GM18870 (cell line): Measurements from ENCODE around the gene NCKIPSD.

ENCODE experiments used
- ATAC-seq: cut with Tn5 transposase; IDR thresholded peaks from one replicate; pipeline ENCODE4 v1.9.1; 2021; ENCODE audit warnings: moderate library complexity; ENCODE audit not compliant: unreplicated experiment

Gene NCKIPSD

GRCh38 chr3:48697952-48698351 lies 12.2 kb upstream of the NCKIPSD start:
- no peak for ATAC-seq

GRCh38 chr3:48696601-48697000 lies 10.9 kb upstream of the NCKIPSD start:
- no peak for ATAC-seq

DNA sequence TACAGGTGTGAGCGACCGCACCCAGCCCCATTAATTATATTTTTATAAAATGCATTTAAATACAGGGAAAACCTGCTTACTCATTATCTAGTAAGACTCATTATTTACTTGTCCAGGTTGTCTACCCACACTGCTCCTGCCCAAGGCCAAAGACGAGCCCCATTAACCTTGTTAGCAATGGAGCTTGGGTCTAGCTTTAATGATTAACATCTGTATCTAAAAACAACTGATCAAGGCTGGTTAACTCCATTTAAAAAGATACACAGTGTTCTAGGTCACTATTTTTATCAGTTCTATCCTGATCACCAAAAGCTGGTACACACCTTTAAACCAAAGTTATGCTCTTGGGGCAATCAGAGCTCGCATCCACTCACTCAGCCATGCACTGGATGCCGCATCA lies 10.4 kb upstream of the NCKIPSD start:
- no peak for ATAC-seq

DNA sequence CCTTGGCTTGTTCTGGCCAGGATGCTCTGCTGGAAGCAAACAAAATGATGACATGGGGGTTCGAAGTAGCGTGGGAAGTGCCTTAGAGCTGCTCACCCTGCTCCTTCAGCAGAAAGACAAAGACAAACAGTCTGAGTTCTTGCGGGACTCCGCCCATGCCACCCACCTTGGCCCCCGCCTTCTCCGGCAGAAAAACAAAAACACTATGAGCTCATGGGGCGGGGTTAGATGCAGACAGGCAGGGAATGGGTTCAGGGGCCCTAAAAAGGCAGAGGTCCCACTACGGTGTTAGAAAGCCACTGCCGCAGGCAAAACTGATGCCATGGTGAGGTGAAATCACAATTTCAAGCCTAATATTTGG lies 9.7 kb upstream of the NCKIPSD start:
- no peak for ATAC-seq

GRCh38 chr3:48694610-48695392 lies 9.1 kb upstream of the NCKIPSD start:
- ATAC-seq = no peak

- ATAC-seq = no peak
Measured at GRCh38 chr3:48693826-48694225, 8.1 kb upstream of the NCKIPSD start.

- no peak for ATAC-seq
Measured at GRCh38 chr3:48692551-48692950, 6.8 kb upstream of the NCKIPSD start.

DNA sequence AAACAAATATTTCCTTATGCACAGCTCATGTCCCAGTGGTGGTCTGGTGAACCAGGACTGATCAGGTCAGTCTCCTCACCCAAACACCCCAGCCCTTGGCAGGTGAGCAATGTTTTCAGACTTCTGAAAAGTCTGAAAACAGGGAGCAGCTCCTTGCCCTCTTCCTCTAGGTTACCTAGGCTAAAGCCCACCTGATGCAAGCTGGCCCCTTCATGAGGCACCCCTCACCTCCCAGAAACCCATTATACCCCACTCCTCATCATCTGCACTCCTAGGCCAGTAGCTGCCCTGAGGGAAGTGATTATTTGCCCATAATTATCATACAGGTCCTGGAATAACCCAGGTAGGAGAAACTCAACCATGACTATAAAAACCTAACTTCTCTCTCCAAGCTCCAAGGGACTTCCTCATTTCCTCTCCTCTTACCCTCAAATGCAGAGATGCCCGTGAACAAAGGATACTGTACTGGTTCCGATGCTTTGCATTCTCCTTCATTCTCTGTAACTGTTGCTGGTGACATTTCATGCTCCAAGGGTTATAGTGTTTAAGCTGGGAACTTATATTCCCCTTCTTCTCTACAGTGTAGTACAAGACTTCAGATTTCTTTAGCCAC lies 5.2 kb upstream of the NCKIPSD start:
- ATAC-seq = no peak

DNA sequence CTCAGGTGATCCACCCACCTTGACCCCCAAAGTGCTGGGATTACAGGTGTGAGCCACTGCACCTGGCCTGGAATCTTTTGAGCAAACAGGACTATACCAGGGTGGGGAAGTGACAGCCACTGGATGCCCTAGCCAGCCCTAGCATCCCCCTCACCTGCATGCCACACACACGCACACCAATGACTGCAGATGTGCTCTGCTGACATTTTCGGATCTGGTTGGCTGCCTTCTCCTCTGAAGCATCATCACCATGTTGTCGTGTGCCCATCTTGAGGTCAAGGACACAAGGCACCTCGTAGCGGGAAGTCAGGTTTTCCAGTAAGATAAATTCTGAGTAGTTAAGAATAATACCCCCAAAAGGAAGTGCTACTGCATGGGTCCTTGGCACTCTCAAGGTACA lies 3.7 kb upstream of the NCKIPSD start:
- ATAC-seq = no peak

GRCh38 chr3:48688737-48689075 lies 3.0 kb upstream of the NCKIPSD start:
- no peak for ATAC-seq

DNA sequence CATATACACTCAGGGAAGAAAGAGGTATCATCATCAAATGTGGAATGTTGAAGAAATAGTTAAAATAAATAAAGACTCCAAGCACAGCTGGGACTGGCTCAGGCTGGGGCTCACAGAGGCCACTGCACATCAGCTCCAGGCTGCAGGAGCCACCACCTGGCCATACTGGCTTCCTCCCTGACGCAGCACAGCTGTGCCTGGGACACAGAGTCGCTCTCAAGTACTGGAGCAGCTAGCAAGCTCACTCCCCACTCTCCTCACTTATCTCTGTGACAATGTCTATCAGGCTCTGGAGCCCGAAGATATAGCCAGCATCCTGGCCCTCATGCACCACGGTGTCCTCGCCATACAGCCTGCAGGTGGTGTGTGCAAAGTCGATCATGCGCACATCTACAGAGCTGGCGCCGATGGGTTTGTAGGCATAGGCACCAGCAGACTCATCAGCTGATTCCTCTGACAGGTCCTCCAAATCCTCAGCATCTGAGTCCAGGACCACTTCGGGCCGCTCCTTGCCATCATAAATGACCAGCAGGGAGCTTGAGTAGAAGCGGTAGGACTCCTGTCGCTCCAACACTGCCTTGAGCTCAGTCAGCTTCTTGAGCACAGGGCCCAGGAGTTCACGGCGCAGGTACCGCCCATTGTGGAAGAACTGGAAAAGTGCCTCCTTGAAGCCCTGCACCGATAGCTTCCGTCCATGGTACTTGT lies 2.5 kb upstream of the NCKIPSD start:
- ATAC-seq = no peak

DNA sequence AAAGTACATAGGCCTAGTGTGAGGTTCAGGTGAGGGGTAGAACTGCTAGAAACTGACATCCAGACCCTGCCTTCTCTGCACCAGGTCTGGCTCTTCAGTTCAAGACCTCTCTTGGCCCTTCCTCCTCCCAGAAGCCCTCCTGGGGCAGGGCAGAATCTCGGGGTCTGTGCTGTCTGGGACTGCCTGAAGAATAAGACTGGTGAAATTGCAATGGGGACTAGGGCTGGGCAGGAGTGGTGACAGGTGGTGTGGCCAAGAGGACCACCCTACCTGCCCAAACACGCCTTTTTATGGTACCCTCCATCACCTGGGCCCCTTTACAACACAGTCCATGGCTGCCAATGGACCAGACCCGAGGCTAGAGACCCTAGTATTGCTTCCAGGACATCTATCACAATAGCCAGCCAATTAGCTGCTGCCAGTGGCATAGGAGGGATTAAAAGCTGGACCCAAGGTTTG lies 1.5 kb upstream of the NCKIPSD start:
- no peak for ATAC-seq

GRCh38 chr3:48686538-48687219 lies 964 bp upstream of the NCKIPSD start:
- ATAC-seq = no peak

- ATAC-seq = no peak
Measured at GRCh38 chr3:48685293-48685602, 467 bp downstream of the NCKIPSD start.

DNA sequence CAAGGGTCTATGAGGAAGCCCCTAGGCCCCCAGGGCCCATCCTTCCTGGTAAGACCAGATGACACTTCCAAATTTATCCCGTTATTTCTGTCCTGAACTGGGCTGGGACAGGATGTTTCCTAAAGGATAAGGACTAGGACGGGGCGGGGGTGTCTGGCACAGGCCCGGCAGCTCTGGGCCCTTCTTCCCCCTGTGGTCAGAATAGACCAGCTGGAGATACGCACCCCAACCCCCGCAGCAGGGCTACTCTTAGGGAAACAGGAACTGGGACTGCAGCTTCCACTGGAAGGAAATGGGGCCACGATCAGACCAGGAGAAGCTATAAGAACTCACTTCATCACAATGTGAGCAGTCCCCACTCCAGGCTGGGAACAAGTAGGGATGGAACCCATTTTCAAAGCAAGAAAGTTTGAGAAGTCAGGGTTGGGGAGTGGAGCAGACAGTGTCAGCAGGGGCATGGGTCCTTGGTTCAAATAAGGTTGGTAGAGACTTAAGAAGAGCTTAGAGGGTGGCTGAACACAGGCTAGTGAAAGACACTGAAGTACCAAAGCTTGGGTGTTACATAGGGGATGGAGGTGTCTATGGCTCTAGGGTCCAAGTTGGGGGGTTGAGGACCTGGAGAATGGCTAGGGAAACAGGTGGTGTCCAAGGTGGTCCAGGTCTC lies 1.1 kb downstream of the NCKIPSD start:
- no peak for ATAC-seq

DNA sequence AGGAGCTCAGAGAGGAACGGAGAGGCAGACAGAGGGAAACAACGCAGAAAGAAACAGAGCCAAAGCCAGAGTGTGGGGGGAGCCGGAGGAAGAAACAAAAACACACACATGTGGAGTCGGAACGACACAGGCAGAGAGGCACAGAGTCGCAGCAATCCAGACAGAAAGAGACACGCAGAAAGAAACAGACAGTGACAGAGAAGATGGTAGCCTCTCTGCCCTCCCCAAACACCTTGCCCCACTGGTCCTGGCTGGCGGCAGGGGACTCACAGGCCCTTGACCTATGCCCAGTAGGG lies 1.7 kb downstream of the NCKIPSD start:
- no peak for ATAC-seq

- ATAC-seq = no peak
Measured at GRCh38 chr3:48682786-48683185, 2.9 kb downstream of the NCKIPSD start.

DNA sequence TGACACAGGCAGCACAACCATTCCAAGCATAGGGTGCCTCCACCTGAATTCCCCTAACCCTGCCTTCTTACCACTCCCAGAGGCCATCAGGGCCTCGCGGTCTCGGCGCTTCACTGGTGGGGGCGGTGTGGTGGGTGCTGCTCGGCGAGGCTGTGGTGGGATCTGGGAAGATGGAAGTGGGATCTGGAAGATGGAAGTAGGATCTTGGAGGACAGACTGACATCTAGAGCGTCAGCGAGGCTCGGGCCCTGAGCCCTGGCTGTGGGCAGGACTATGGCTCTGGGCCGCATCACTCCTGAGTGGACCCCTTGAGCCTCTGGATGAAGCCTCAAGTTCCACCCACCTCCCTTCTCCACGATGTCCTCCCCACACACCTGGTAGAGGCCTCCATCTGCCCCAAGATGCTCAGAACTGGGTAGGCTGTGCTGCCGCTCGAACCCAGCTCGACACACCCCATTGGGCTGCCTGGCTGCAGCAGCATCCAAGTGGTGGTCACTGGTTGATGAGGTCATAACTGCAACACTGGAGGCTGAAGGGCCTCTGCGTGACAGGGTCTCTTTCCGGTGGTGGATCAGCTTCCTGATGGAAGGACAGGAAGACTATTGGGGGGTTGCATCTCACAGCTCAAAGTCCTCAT lies 3.6 kb downstream of the NCKIPSD start:
- no peak for ATAC-seq

- ATAC-seq = no peak
Measured at GRCh38 chr3:48681541-48681880, 4.2 kb downstream of the NCKIPSD start.

DNA sequence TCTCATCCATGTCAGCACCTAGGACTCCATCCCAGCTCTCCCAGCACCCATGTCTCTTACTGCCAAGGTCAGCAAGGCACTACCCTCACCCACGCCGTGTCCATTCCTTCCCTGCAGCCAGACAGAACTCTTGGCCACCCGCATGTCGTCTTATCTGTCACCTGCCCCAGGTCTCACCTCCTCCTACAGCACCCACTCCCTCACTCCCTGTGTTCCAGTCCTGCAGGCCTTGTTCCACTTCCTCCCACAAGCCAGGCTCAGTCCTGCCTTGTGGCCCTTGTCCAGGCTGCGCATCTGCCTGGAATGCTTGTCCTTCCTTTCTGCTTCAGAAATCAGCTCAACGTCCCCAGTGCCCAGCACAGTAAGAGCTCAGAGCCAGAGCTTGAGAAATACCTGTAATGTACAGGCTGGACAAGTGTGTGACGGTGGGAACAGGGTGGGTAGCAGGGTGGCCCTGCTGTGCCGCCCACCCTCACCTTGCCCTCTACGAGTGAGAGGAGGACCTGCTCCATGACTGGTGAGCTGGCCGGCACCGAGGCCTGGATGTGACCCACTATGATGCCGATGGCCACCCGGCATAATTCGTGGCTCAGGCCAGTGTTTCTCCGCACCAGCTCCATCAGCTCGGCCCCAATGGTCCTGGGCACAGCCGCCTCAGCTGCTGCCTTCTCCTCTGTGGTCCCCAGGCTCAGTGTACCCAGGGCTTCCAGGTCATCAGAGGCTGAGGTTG lies 4.7 kb downstream of the NCKIPSD start:
- no peak for ATAC-seq
